H9 (cell line): ENCODE data around the gene SEMA7A. TPM values are rescaled to one million over a fixed set of nuclear protein-coding genes. Genes with fewer than 3 reads are reported as not detected.

ENCODE experiments used
- DNase-seq: peaks from one replicate; pipeline ENCODE4 v3.0.0-alpha.2; 2017
- H2AFZ ChIP-seq: one replicate; pipeline ENCODE4 v1.6.1; 2013; ENCODE audit warnings: mild to moderate bottlenecking, low read length, control low read depth, moderate library complexity
- H2AK5ac ChIP-seq: 2 replicates; pipeline ENCODE4 v1.6.1; 2013; ENCODE audit warnings: low read length, control low read depth, mixed read lengths; ENCODE audit not compliant: insufficient read length
- H2BK120ac ChIP-seq: one replicate; pipeline ENCODE4 v1.6.1; 2013; ENCODE audit warnings: low read depth, mild to moderate bottlenecking, low read length, control low read depth, inconsistent platforms; ENCODE audit not compliant: poor library complexity, severe bottlenecking
- H2BK12ac ChIP-seq: 2 replicates; pipeline ENCODE4 v1.6.1; 2013; ENCODE audit warnings: low read length, control low read depth, mixed read lengths, low read depth; ENCODE audit not compliant: insufficient read length
- H2BK15ac ChIP-seq: 2 replicates; pipeline ENCODE4 v1.6.1; 2013; ENCODE audit warnings: low read depth, low read length, control low read depth
- H2BK20ac ChIP-seq: one replicate; pipeline ENCODE4 v1.6.1; 2013; ENCODE audit warnings: low read depth, mild to moderate bottlenecking, low read length, control low read depth, inconsistent platforms; ENCODE audit not compliant: poor library complexity, severe bottlenecking
- H2BK5ac ChIP-seq: 2 replicates; pipeline ENCODE4 v1.6.1; 2013; ENCODE audit warnings: low read length, control low read depth, mixed read lengths; ENCODE audit not compliant: insufficient read length
- H3K14ac ChIP-seq: 2 replicates; pipeline ENCODE4 v1.6.1; 2013; ENCODE audit warnings: low read length, control low read depth; ENCODE audit not compliant: insufficient read depth
- H3K18ac ChIP-seq: 2 replicates; pipeline ENCODE4 v1.6.1; 2013; ENCODE audit warnings: low read depth, mild to moderate bottlenecking, mixed read lengths, low read length, control low read depth; ENCODE audit not compliant: insufficient read length
- H3K23ac ChIP-seq: 2 replicates; pipeline ENCODE4 v1.6.1; 2013; ENCODE audit warnings: low read length, control low read depth, mixed read lengths, low read depth; ENCODE audit not compliant: insufficient read length
- H3K23me2 ChIP-seq: 2 replicates; pipeline ENCODE4 v1.6.1; 2013; ENCODE audit warnings: low read depth, mild to moderate bottlenecking, mixed read lengths, low read length, control low read depth; ENCODE audit not compliant: insufficient read length, poor library complexity, severe bottlenecking
- H3K27ac ChIP-seq: 2 replicates; pipeline ENCODE4 v1.5.1; 2013; ENCODE audit warnings: low read length, control low read depth, mixed read lengths, low read depth; ENCODE audit not compliant: insufficient read length
- H3K27me3 ChIP-seq: 2 replicates; pipeline ENCODE4 v1.6.1; 2013; ENCODE audit warnings: low read length, control low read depth, inconsistent platforms; ENCODE audit not compliant: insufficient read depth
- H3K4ac ChIP-seq: 2 replicates; pipeline ENCODE4 v1.6.1; 2013; ENCODE audit warnings: low read depth, mild to moderate bottlenecking, control low read depth, inconsistent platforms, low read length, moderate library complexity
- H3K4me1 ChIP-seq: 2 replicates; pipeline ENCODE4 v1.6.1; 2013; ENCODE audit warnings: low read length, control low read depth, inconsistent platforms; ENCODE audit not compliant: insufficient read depth
- H3K4me2 ChIP-seq: 2 replicates; pipeline ENCODE4 v1.6.1; 2013; ENCODE audit warnings: low read length, control low read depth, mixed read lengths; ENCODE audit not compliant: insufficient read length, insufficient read depth
- H3K56ac ChIP-seq: 2 replicates; pipeline ENCODE4 v1.6.1; 2013; ENCODE audit warnings: low read depth, mild to moderate bottlenecking, mixed read lengths, low read length, control low read depth; ENCODE audit not compliant: insufficient read length
- H3K79me1 ChIP-seq: 2 replicates; pipeline ENCODE4 v1.6.1; 2013; ENCODE audit warnings: low read depth, mild to moderate bottlenecking, moderate library complexity, low read length, control low read depth, inconsistent platforms; ENCODE audit not compliant: insufficient read depth, poor library complexity, severe bottlenecking
- H3K79me2 ChIP-seq: 2 replicates; pipeline ENCODE4 v1.6.1; 2013; ENCODE audit warnings: low read length, control low read depth, inconsistent platforms; ENCODE audit not compliant: insufficient read depth
- H3K9ac ChIP-seq: 2 replicates; pipeline ENCODE4 v1.6.1; 2013; ENCODE audit warnings: low read length, control low read depth, mixed read lengths; ENCODE audit not compliant: insufficient read length; ENCODE audit errors: extremely low read depth
- H3K9me3 ChIP-seq: one replicate; pipeline ENCODE4 v1.6.1; 2013; ENCODE audit warnings: low read depth, low read length, inconsistent platforms; ENCODE audit not compliant: control insufficient read depth
- H3T11ph ChIP-seq: one replicate; pipeline ENCODE4 v1.6.1; 2013; ENCODE audit warnings: mild to moderate bottlenecking, low read length, control low read depth, inconsistent platforms
- H4K20me1 ChIP-seq: one replicate; pipeline ENCODE4 v1.6.1; 2013; ENCODE audit not compliant: control insufficient read depth, insufficient read length, insufficient read depth
- H4K5ac ChIP-seq: 2 replicates; pipeline ENCODE4 v1.6.1; 2013; ENCODE audit warnings: low read depth, mild to moderate bottlenecking, mixed read lengths, low read length, control low read depth; ENCODE audit not compliant: insufficient read length
- H4K8ac ChIP-seq: replicated peaks from 2 replicates; pipeline ENCODE4 v1.6.1; 2013; ENCODE audit warnings: low read length, control low read depth, mixed read lengths, low read depth; ENCODE audit not compliant: insufficient read length
- H4K91ac ChIP-seq: 2 replicates; pipeline ENCODE4 v1.6.1; 2013; ENCODE audit warnings: low read depth, mild to moderate bottlenecking, moderate library complexity, mixed read lengths, low read length, control low read depth; ENCODE audit not compliant: insufficient read length
- H3K27ac Mint-ChIP-seq, 3 experiments: 2 replicates in 2 of 3; 3 replicates in 1 of 3; pipeline ENCODE4 v1.8.0; 2020 to 2021; ENCODE audit warnings: mixed read lengths in 3 of 3, mild to moderate bottlenecking in 1 of 3, moderate library complexity in 1 of 3
- H3K27me3 Mint-ChIP-seq: 2 replicates; pipeline ENCODE4 v1.8.0; 2021; ENCODE audit warnings: low read depth, mild to moderate bottlenecking, moderate library complexity, mixed read lengths
- H3K36me3 Mint-ChIP-seq, 3 experiments: 2 replicates in 2 of 3; 3 replicates in 1 of 3; pipeline ENCODE4 v1.8.0; 2020 to 2021; ENCODE audit warnings: low read depth in 3 of 3, mixed read lengths in 3 of 3; ENCODE audit not compliant: insufficient read depth in 1 of 3
- H3K4me1 Mint-ChIP-seq, 2 experiments: 2 replicates each; pipeline ENCODE4 v1.8.0; 2020; ENCODE audit warnings: mixed read lengths in 2 of 2
- H3K4me3 Mint-ChIP-seq, 2 experiments: 2 replicates in 1 of 2; 3 replicates in 1 of 2; pipeline ENCODE4 v1.8.0; 2020 to 2021; ENCODE audit warnings: mild to moderate bottlenecking in 2 of 2, mixed read lengths in 2 of 2, moderate library complexity in 1 of 2
- H3K9me3 Mint-ChIP-seq, 2 experiments: 2 replicates in 1 of 2; 3 replicates in 1 of 2; pipeline ENCODE4 v1.8.0; 2020; ENCODE audit warnings: mild to moderate bottlenecking in 2 of 2, mixed read lengths in 2 of 2, moderate library complexity in 1 of 2
- WGBS: extraction: QIAGEN DNeasy Blood & Tissue Kit; methylation state at CpG from one replicate; pipeline ENCODE4 v1.1.7; 2013; ENCODE audit warnings: missing lambda C conversion rate, low lambda C conversion rate, mixed read lengths; ENCODE audit not compliant: insufficient read length; ENCODE audit errors: extremely low coverage; 5-methylcytosine and 5-hydroxymethylcytosine counted together
- total RNA-seq: library from RNA; stranded (reverse); gene quantifications from 2 replicates; pipeline ENCODE4 v1.2.1, GENCODE V29; 2021
- TF ChIP-seq, protein P1 (sequence below): fragments of 200-600 bp; sonication (generic); conservative IDR thresholded peaks from 3 replicates; pipeline ENCODE4 v1.8.0; 2021; ENCODE audit warnings: antibody characterized with exemption, mild to moderate bottlenecking

SEMA7A gene
- total RNA-seq, 1 experiment from 2014 or later: 5.7 TPM

- no peaks in the 10 kb centered on the region for H3K27me3 ChIP-seq
- H2AK5ac ChIP-seq: no peak overlapping the region
- H3K4me1 ChIP-seq: peaks cover 3% of the 10 kb centered on the region; the same call in 1 of the 2 replicates
- no peak overlapping the region for H3T11ph ChIP-seq
- H3K4ac ChIP-seq: no peak overlapping the region
- H3K9me3 ChIP-seq: no peaks in the 10 kb centered on the region
- H2BK15ac ChIP-seq: no peak overlapping the region
- no peak overlapping the region for H3K14ac ChIP-seq
- H3K4me2 ChIP-seq: no peak overlapping the region
- no peak overlapping the region for H3K56ac ChIP-seq
- no peak for DNase-seq
- H3K27me3 Mint-ChIP-seq: no peaks in the 10 kb centered on the region
- no peak overlapping the region for H4K91ac ChIP-seq
- H3K18ac ChIP-seq: no peak overlapping the region
- no peaks in the 10 kb centered on the region for H3K9me3 Mint-ChIP-seq
- H3K79me2 ChIP-seq: no peaks in the 10 kb centered on the region
- no peak overlapping the region for H4K8ac ChIP-seq
- no peak overlapping the region for H2BK20ac ChIP-seq
- no peak overlapping the region for H2BK120ac ChIP-seq
- no peak overlapping the region for H4K5ac ChIP-seq
- no peak overlapping the region for H3K27ac ChIP-seq
- no peaks in the 10 kb centered on the region for H3K79me1 ChIP-seq
- no peak overlapping the region for H2AFZ ChIP-seq
- TF ChIP-seq, protein P1, sequence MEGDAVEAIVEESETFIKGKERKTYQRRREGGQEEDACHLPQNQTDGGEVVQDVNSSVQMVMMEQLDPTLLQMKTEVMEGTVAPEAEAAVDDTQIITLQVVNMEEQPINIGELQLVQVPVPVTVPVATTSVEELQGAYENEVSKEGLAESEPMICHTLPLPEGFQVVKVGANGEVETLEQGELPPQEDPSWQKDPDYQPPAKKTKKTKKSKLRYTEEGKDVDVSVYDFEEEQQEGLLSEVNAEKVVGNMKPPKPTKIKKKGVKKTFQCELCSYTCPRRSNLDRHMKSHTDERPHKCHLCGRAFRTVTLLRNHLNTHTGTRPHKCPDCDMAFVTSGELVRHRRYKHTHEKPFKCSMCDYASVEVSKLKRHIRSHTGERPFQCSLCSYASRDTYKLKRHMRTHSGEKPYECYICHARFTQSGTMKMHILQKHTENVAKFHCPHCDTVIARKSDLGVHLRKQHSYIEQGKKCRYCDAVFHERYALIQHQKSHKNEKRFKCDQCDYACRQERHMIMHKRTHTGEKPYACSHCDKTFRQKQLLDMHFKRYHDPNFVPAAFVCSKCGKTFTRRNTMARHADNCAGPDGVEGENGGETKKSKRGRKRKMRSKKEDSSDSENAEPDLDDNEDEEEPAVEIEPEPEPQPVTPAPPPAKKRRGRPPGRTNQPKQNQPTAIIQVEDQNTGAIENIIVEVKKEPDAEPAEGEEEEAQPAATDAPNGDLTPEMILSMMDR: no peak
- no peak overlapping the region for H3K27ac Mint-ChIP-seq
- no peak overlapping the region for H3K23ac ChIP-seq
- H3K36me3 Mint-ChIP-seq: peaks cover 11 to 53% (median 51%) of the 10 kb centered on the region in 3 experiments; a peak in 6 of 7 replicates
- H2BK5ac ChIP-seq: no peak overlapping the region
- no CpG with 5 or more reads among the region's 7 CpGs for WGBS
- H2BK12ac ChIP-seq: no peak overlapping the region
- no peaks in the 10 kb centered on the region for H3K23me2 ChIP-seq
- H3K4me3 Mint-ChIP-seq: no peak overlapping the region
- H3K4me1 Mint-ChIP-seq: peaks cover 10% of the 10 kb centered on the region in 2 experiments
- no peaks in the 10 kb centered on the region for H4K20me1 ChIP-seq
- no peak overlapping the region for H3K9ac ChIP-seq
Observed at GRCh38 chr15:74449095-74449494, 15.3 kb upstream of the SEMA7A start.
